ENCODE results near the gene PLAGL1. TPM values are rescaled to one million over a fixed set of nuclear protein-coding genes. Genes with fewer than 3 reads are reported as not detected.
"Not testable (repeated sequence)": the region's sequence is repeated elsewhere in the genome, so short reads cannot be mapped to it uniquely, and the experiment has no call there.

PLAGL1 gene
- total and polyA plus RNA-seq, 7 donors = 9.8 to 31.3 (median 14.4) TPM

GRCh38 chr6:144019929-144020328 lies 11.9 kb upstream of the PLAGL1 start:
- Histone ChIP-seq H3K4me1 (no peaks in the 10 kb centered on the region), H3K27ac (no peak overlapping the region), H3K4me3 (no peak overlapping the region), H3K9me3 (no peaks in the 10 kb centered on the region), H3K36me3 (no peaks in the 10 kb centered on the region), H3K27me3 (no peaks in the 10 kb centered on the region)
- DNase-seq = no peak
- TF ChIP-seq, protein P1, sequence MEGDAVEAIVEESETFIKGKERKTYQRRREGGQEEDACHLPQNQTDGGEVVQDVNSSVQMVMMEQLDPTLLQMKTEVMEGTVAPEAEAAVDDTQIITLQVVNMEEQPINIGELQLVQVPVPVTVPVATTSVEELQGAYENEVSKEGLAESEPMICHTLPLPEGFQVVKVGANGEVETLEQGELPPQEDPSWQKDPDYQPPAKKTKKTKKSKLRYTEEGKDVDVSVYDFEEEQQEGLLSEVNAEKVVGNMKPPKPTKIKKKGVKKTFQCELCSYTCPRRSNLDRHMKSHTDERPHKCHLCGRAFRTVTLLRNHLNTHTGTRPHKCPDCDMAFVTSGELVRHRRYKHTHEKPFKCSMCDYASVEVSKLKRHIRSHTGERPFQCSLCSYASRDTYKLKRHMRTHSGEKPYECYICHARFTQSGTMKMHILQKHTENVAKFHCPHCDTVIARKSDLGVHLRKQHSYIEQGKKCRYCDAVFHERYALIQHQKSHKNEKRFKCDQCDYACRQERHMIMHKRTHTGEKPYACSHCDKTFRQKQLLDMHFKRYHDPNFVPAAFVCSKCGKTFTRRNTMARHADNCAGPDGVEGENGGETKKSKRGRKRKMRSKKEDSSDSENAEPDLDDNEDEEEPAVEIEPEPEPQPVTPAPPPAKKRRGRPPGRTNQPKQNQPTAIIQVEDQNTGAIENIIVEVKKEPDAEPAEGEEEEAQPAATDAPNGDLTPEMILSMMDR (IDR thresholded peaks at IDR 0.05) = no peak
- TF ChIP-seq EP300 (IDR thresholded peaks at IDR 0.05) = no peak
- WGBS, 2 donors = 77 to 92% methylated on average over 5 of the region's 5 CpGs
- intact Hi-C loops (cut with DNase I) = no loop called here

GRCh38 chr6:144017166-144018094 lies 9.4 kb upstream of the PLAGL1 start:
- intact Hi-C loops (cut with DNase I) = no loop called here
- DNase-seq = no peak
- WGBS, 2 donors = 51 to 79% methylated on average over 5 of the region's 5 CpGs
- Histone ChIP-seq H3K27ac (no peak overlapping the region), H3K4me1 (no peaks in the 10 kb centered on the region), H3K36me3 (no peaks in the 10 kb centered on the region), H3K27me3 (no peaks in the 10 kb centered on the region), H3K4me3 (no peak overlapping the region), H3K9me3 (no peaks in the 10 kb centered on the region)
- TF ChIP-seq, protein P1 (IDR thresholded peaks at IDR 0.05) = no peak
- TF ChIP-seq EP300 (IDR thresholded peaks at IDR 0.05) (no peak), POLR2AphosphoS5 (IDR thresholded peaks at IDR 0.05) (no peak), POLR2A (IDR thresholded peaks at IDR 0.05) (no peak)

- Histone ChIP-seq H3K9me3 (no peaks in the 10 kb centered on the region), H3K36me3 (no peaks in the 10 kb centered on the region), H3K27ac (no peak overlapping the region), H3K4me3 (no peak overlapping the region), H3K4me1 (no peaks in the 10 kb centered on the region), H3K27me3 (no peaks in the 10 kb centered on the region)
- TF ChIP-seq EP300 (IDR thresholded peaks at IDR 0.05) = no peak
- TF ChIP-seq, protein P1 (IDR thresholded peaks at IDR 0.05) = peak; percentile 76 to 90 (median 84)
- no peak for TF ChIP-seq POLR2AphosphoS5 (IDR thresholded peaks at IDR 0.05)
- no peak for TF ChIP-seq POLR2A (IDR thresholded peaks at IDR 0.05)
- 13 to 21% methylated on average over 8 of the region's 8 CpGs for WGBS, 2 donors
- intact Hi-C loops (cut with DNase I) = loop anchor here (1.0 to 5.0 kb wide), 3 partner anchors 71 to 438 kb away; partner anchors contain the start of gene LTV1
- peak; percentile 85 for DNase-seq
Measured at GRCh38 chr6:144013486-144013909, 5.4 kb upstream of the PLAGL1 start.

DNA sequence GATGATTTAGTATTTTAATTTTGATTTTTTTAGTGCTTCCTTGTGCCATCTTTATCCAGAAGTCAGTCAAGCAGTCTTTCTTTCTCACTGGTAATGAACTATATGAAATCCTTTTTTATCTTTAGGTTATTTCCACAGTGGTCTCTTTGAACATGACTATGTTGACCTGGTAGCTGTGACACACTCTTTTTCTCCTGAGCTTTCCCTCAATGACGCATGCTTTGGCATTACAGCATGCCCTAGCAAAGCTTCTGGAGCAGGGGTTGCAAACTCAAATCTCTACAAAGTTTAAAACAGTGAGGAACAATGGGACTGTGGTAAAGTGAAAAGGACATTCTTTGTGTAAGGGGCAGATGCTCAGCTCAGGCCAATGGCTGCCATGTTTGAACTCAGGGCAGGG lies 4.5 kb upstream of the PLAGL1 start:
- DNase-seq = no peak
- Histone ChIP-seq H3K4me3 (no peak overlapping the region), H3K27me3 (no peaks in the 10 kb centered on the region), H3K4me1 (no peaks in the 10 kb centered on the region), H3K9me3 (no peaks in the 10 kb centered on the region), H3K36me3 (no peaks in the 10 kb centered on the region), H3K27ac (no peak overlapping the region)
- no peak for TF ChIP-seq EP300 (IDR thresholded peaks at IDR 0.05)
- WGBS, 2 donors = 90 to 91% methylated on average over 1 of the region's 1 CpG
- intact Hi-C loops (cut with DNase I) = loop anchor here (5.0 kb wide), 2 partner anchors 70 to 170 kb away; partner anchors contain the start of gene LTV1

GRCh38 chr6:144009628-144010027 lies 1.6 kb upstream of the PLAGL1 start:
- intact Hi-C loops (cut with DNase I) = loop anchor here (5.0 kb wide), 2 partner anchors 67 to 167 kb away; partner anchors contain the start of gene LTV1
- not testable (repeated sequence) for H3K9me3 ChIP-seq, H3K36me3 ChIP-seq, H3K4me3 ChIP-seq, H3K27ac ChIP-seq, H3K4me1 ChIP-seq, DNase-seq, H3K27me3 ChIP-seq
- 96 to 98% methylated on average over 2 of the region's 2 CpGs for WGBS, 2 donors
